ENCODE results near the gene RBM47.

The RBM47 gene

DNA sequence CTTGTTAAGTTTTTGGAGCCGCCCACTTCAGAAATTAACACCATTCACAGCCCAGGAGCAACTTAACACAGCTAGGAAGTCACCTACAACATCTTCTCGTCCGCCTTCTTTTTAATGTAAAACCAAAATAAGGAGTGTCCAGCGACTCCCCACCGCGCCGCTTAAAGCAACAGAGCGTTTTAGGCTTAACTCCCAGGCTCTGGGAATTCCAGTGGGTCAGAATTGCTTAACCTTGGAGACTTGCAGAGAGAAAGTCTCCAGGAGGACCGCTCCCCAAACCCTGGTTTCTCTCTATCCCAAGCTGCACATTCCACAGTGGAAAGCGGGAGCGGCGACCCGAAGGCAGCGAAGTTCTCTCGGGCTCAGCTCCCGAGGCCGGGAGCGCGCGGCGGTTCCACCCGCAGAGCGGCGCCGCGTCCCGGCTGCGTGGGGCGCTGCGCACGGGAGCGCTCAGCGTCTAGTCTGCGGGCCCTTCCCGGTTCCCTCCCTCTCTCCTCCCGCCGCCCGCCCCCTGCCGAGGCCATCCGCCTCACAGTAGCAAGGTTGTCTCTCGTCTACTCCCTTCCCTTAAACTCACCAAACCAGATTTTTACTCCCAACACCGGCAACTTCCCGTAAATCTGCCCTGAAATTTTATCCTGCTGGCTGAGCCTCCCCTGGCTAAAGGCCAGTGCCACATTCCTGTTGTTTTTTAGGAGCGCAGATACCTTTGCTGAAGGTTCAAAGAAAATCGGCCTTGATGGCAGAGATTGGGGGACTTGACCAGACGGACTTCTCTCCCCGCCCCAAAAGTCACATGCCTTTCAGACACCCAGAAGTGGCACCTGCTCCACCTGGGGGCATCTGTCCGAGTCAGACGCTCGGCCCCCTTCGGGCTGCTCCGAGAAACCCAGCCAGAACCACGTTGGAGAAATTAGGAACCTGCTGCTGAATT, at the start of gene RBM47:
RBM47 (minus strand) TSS at position 464 of the 934 bp plus-strand sequence. CDS start 190,971 bp downstream, outside the sequence.
- H3K9me3 ChIP-seq (ENCODE audit: severe bottlenecking), result no peaks in the 10 kb centered on the region
- no peaks in the 10 kb centered on the region for H3K27me3 ChIP-seq (ENCODE audit: insufficient read depth, low read depth, severe bottlenecking)
- H3K36me3 ChIP-seq, result no peaks in the 10 kb centered on the region
- H3K27ac ChIP-seq, result no peak within 1 kb of the TSS
- H3K4me3 ChIP-seq (ENCODE audit: low read depth, low read length), result no peak within 1 kb of the TSS
- no peak for DNase-seq
- TF ChIP-seq, protein P1, sequence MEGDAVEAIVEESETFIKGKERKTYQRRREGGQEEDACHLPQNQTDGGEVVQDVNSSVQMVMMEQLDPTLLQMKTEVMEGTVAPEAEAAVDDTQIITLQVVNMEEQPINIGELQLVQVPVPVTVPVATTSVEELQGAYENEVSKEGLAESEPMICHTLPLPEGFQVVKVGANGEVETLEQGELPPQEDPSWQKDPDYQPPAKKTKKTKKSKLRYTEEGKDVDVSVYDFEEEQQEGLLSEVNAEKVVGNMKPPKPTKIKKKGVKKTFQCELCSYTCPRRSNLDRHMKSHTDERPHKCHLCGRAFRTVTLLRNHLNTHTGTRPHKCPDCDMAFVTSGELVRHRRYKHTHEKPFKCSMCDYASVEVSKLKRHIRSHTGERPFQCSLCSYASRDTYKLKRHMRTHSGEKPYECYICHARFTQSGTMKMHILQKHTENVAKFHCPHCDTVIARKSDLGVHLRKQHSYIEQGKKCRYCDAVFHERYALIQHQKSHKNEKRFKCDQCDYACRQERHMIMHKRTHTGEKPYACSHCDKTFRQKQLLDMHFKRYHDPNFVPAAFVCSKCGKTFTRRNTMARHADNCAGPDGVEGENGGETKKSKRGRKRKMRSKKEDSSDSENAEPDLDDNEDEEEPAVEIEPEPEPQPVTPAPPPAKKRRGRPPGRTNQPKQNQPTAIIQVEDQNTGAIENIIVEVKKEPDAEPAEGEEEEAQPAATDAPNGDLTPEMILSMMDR (IDR thresholded peaks at IDR 0.05; ENCODE audit: low read depth, low read length), result no peak

- TF ChIP-seq, protein P1 (IDR thresholded peaks at IDR 0.05; ENCODE audit: low read depth, low read length), result no peak
- no peaks in the 10 kb centered on the region for H3K9me3 ChIP-seq (ENCODE audit: severe bottlenecking)
- H3K27ac ChIP-seq, result no peak overlapping the region
- no peaks in the 10 kb centered on the region for H3K36me3 ChIP-seq
- no peak overlapping the region for H3K4me3 ChIP-seq (ENCODE audit: low read depth, low read length)
- no peaks in the 10 kb centered on the region for H3K27me3 ChIP-seq (ENCODE audit: insufficient read depth, low read depth, severe bottlenecking)
- DNase-seq, result no peak
Measured at GRCh38 chr4:40678421-40678820, 48.8 kb upstream of the RBM47 start.

- Histone ChIP-seq H3K27me3 (ENCODE audit: insufficient read depth, low read depth, severe bottlenecking) (no peaks in the 10 kb centered on the region), H3K9me3 (ENCODE audit: severe bottlenecking) (no peaks in the 10 kb centered on the region), H3K36me3 (no peaks in the 10 kb centered on the region), H3K27ac (no peak overlapping the region), H3K4me3 (ENCODE audit: low read depth, low read length) (no peak overlapping the region)
- TF ChIP-seq, protein P1 (IDR thresholded peaks at IDR 0.05; ENCODE audit: low read depth, low read length), result no peak
- DNase-seq, result no peak
Measured at GRCh38 chr4:40675166-40675565, 45.5 kb upstream of the RBM47 start.

DNA sequence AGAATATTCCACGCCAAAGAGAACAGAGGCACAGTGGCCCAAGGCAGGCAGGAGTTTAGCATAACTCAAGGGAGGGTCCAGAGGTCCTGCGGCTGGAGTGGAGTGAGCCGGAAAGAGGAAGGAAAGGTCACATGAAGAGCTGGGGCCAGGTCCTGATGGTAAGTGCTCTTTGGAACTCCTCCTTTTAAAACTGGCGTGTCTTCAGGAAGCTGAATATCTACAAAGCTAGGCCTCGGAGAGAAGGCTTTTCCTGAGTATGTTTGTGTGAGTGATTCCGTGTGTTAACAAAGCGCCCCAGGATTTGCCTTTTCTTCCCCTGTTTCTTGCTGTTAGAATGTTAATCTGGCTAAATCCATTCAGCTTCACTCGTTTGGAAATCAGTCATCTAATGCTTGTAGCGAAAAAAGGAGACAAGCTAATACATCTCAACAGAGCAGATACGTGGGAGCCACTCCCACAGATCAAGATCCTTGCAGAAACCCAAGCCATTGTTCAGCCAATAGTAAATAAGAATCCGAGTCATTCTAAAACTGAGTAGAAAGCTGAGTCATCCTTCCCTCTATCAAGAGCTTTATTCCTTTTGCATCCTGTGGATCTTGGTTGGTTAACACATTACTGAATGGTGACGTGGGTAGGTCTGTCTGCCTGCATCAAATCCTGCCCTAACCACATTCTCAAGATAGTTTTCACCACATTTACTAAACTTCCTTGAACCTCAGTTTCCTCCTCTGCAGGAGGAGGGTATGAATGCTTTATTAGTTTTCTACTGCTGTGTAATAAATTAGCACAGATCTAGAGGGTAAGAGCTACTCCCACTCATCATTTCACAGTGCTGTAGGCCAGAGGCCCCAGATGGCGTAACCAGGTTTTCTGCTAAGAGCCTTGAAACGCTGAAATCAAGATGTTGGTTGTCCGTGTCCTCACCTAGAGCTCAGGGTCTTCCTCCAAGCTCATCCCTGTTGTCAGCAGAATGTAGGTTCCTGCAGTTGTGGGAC, 43.2 kb upstream of the RBM47 start:
- H3K27ac ChIP-seq, result peak overlapping the region; percentile 88
- TF ChIP-seq, protein P1 (IDR thresholded peaks at IDR 0.05; ENCODE audit: low read depth, low read length), result no peak
- H3K27me3 ChIP-seq (ENCODE audit: insufficient read depth, low read depth, severe bottlenecking), result no peaks in the 10 kb centered on the region
- DNase-seq, result peak; percentile 59
- no peak overlapping the region for H3K4me3 ChIP-seq (ENCODE audit: low read depth, low read length)
- H3K36me3 ChIP-seq, result no peaks in the 10 kb centered on the region
- no peaks in the 10 kb centered on the region for H3K9me3 ChIP-seq (ENCODE audit: severe bottlenecking)

DNA sequence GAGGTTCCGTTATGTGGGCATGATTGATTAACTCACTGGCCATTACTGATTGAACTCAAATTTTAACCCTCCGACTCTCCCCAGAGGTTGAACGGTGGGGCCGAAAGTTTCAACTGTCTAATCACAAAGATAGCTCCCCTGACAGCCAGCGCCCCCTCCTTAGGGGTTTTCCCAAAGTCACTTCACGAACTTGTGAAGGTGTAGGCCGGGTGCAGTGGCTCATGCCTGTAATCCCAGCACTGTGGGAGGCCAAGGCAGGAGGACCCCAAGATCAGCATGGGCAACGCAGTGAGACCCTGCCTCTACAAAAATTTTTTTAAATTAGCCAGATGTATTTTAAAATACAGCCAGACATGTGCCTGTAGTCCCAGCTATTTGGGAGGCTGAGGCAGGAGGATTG, 39.8 kb upstream of the RBM47 start:
- Histone ChIP-seq H3K36me3 (no peaks in the 10 kb centered on the region), H3K4me3 (ENCODE audit: low read depth, low read length) (no peak overlapping the region), H3K9me3 (ENCODE audit: severe bottlenecking) (no peaks in the 10 kb centered on the region), H3K27me3 (ENCODE audit: insufficient read depth, low read depth, severe bottlenecking) (no peaks in the 10 kb centered on the region), H3K27ac (peak overlapping the region; percentile 88)
- no peak for DNase-seq
- TF ChIP-seq, protein P1 (IDR thresholded peaks at IDR 0.05; ENCODE audit: low read depth, low read length), result no peak

Measured in WERI-Rb-1 (cell line).